AG04449 (cell line): Measurements from ENCODE around the gene SLN.

Source experiments
- CTCF ChIA-PET: fragments of 350-600 bp; formaldehyde crosslinking; extraction: SDS; loops from one replicate; lab custom pipeline; 2021; ENCODE audit warnings: antibody characterized with exemption; lab: Yijun Ruan, JAX
- POLR2A ChIA-PET: fragments of 400-600, 350-600 bp; formaldehyde crosslinking; extraction: SDS; loops from one replicate; lab custom pipeline; 2020; ENCODE audit warnings: antibody characterized with exemption, inconsistent platforms; lab: Yijun Ruan, JAX
- DNase-seq: peaks from one replicate; pipeline ENCODE4 v3.0.0-alpha.2; 2010; ENCODE audit warnings: low read depth, low spot score
- H3K4me3 ChIP-seq: 2 replicates; pipeline ENCODE4 v1.5.1; 2011; ENCODE audit warnings: low read depth, mild to moderate bottlenecking, control low read depth, low read length
- CTCF ChIP-seq: IDR thresholded peaks from one replicate; pipeline ENCODE4 v1.5.1; 2011; ENCODE audit warnings: mild to moderate bottlenecking, moderate library complexity, low read length, control low read depth, inconsistent platforms; ENCODE audit not compliant: insufficient read depth; ENCODE audit errors: missing control alignments

SLN gene

GRCh38 chr11:107695446-107695845 lies 16.4 kb downstream of the SLN start:
- no peak for DNase-seq
- ChIA-PET POLR2A (no interaction called here), CTCF (interaction anchor here (0.7 to 4.3 kb wide), 5 partner anchors 12 to 145 kb away, joined by 3 to 24 read pairs (median 3); no protein-coding TSS in a partner anchor)
- no peak overlapping the region for H3K4me3 ChIP-seq
- no peak for TF ChIP-seq CTCF

- ChIA-PET POLR2A (no interaction called here), CTCF (interaction anchor here (1.5 to 13.6 kb wide), 3 partner anchors 101 to 142 kb away, joined by 5 to 485 read pairs (median 109); partner anchors contain the start of genes ALKBH8 and ELMOD1)
- no peak for DNase-seq
- TF ChIP-seq CTCF: no peak
- H3K4me3 ChIP-seq: no peak overlapping the region
Observed at GRCh38 chr11:107691000-107691750, 20.7 kb downstream of the SLN start.

GRCh38 chr11:107689317-107690202 lies 22.3 kb downstream of the SLN start:
- H3K4me3 ChIP-seq: no peak overlapping the region
- CTCF ChIA-PET: interaction anchor here (0.7 to 13.6 kb wide), 33 partner anchors 8 to 232 kb away, joined by 3 to 485 read pairs (median 5); partner anchors contain the start of genes ALKBH8, CWF19L2 and ELMOD1
- no peak for DNase-seq
- POLR2A ChIA-PET: interaction anchor here (1.2 kb wide), 1 partner anchor 126 kb away, joined by 3 read pairs; no protein-coding TSS in a partner anchor
- peak; percentile 61 for TF ChIP-seq CTCF

GRCh38 chr11:107688322-107688918 lies 23.4 kb downstream of the SLN start:
- no peak for DNase-seq
- CTCF ChIA-PET: interaction anchor here (0.6 to 13.6 kb wide), 23 partner anchors 8 to 167 kb away, joined by 3 to 485 read pairs (median 5); partner anchors contain the start of gene ALKBH8
- POLR2A ChIA-PET: no interaction called here
- TF ChIP-seq CTCF: no peak
- H3K4me3 ChIP-seq: no peak overlapping the region

- CTCF ChIA-PET: interaction anchor here (1.0 to 13.6 kb wide), 6 partner anchors 9 to 136 kb away, joined by 3 to 485 read pairs (median 4); partner anchors contain the start of gene ALKBH8
- H3K4me3 ChIP-seq: no peak overlapping the region
- no peak for DNase-seq
- POLR2A ChIA-PET: no interaction called here
- peak; percentile 27 for TF ChIP-seq CTCF
Observed at GRCh38 chr11:107683807-107684206, 28.0 kb downstream of the SLN start.
